K562 (cell line): Measurements from ENCODE around the gene GALR3. TPM values are rescaled to one million over a fixed set of nuclear protein-coding genes. Genes with fewer than 3 reads are reported as not detected.
"Not testable (repeated sequence)": the region's sequence is repeated elsewhere in the genome, so short reads cannot be mapped to it uniquely, and the experiment has no call there.

Experiments
- ATAC-seq: fragments of 200-7000 bp; cut with Tn5 transposase; 3 replicates; pipeline ENCODE4 v1.9.1; 2020; ENCODE audit warnings: moderate library complexity
- BruUV-seq: library from RNA; stranded (reverse); fragments of 400-500 nt; replicated peaks from 2 replicates; lab custom pipeline; 2021; lab: Mats Ljungman, UMichigan
- CTCF ChIA-PET: fragments of 300-600 bp; formaldehyde crosslinking; extraction: SDS; loops from one replicate; lab custom pipeline; 2021; ENCODE audit warnings: low intra/inter-chr PET ratio; lab: Yijun Ruan, JAX
- POLR2A ChIA-PET: fragments of 300-600, 350-650 bp; sonication (Branson Sonifier 250); formaldehyde crosslinking; extraction: SDS; loops from one replicate; lab custom pipeline; 2021; ENCODE audit warnings: antibody characterized with exemption, inconsistent platforms; lab: Yijun Ruan, JAX
- DNase-seq, 4 experiments: peaks; one replicate each; pipeline versions ENCODE4 v3.0.0 to v3.0.0-alpha.2; 2011 to 2018; ENCODE audit warnings: low spot score in 3 of 4, mixed read lengths in 3 of 4; ENCODE audit errors: extremely low read depth in 1 of 4
- FAIRE-seq: peaks from 2 replicates; lab custom pipeline; 2011; peaks lifted over from hg19 to GRCh38; lab: Jason Lieb, UNC
- H2AFZ ChIP-seq: 2 replicates; pipeline ENCODE4 v1.6.0; 2011; ENCODE audit warnings: low read depth, low read length, control low read depth, inconsistent platforms
- H3K27ac ChIP-seq: fragments of 200-600 bp; 3 replicates; pipeline ENCODE4 v1.8.0; 2011; ENCODE audit warnings: low read depth, mild to moderate bottlenecking, control low read depth, inconsistent platforms, low read length, moderate library complexity, mixed read lengths; ENCODE audit errors: extremely low read depth
- H3K27me3 ChIP-seq, 2 experiments: fragments of 300-600 bp in 1 of 2; 2 replicates in 1 of 2; 3 replicates in 1 of 2; pipeline versions ENCODE4 v1.6.0 to v1.8.0; 2011; ENCODE audit warnings: inconsistent platforms in 2 of 2, low read length in 2 of 2, mild to moderate bottlenecking in 1 of 2, mixed read lengths in 1 of 2, moderate library complexity in 1 of 2; ENCODE audit not compliant: control insufficient read depth in 2 of 2, insufficient read depth in 2 of 2
- H3K36me3 ChIP-seq: fragments of 300-600 bp; 3 replicates; pipeline ENCODE4 v1.8.0; 2011; ENCODE audit warnings: mild to moderate bottlenecking, low read length, inconsistent platforms; ENCODE audit not compliant: control insufficient read depth, insufficient read depth
- H3K4me1 ChIP-seq, 2 experiments: fragments of 200-600 bp in 1 of 2; replicated peaks in 1 of 2; 2 replicates in 1 of 2; 3 replicates in 1 of 2; pipeline versions ENCODE4 v1.5.1 to v1.8.0; 2011; ENCODE audit warnings: inconsistent platforms in 2 of 2, low read length in 2 of 2, mild to moderate bottlenecking in 1 of 2, mixed read lengths in 1 of 2, moderate library complexity in 1 of 2; ENCODE audit not compliant: control insufficient read depth in 2 of 2, insufficient read depth in 2 of 2
- H3K4me2 ChIP-seq: 2 replicates; pipeline ENCODE4 v1.6.1; 2011; ENCODE audit warnings: low read length, control low read depth, inconsistent platforms, mixed read lengths; ENCODE audit not compliant: insufficient read depth
- H3K4me3 ChIP-seq: fragments of 200-600 bp; sonication (generic), shearing (Covaris generic); 2 replicates; pipeline ENCODE4 v1.5.1; 2016; ENCODE audit warnings: control low read depth, inconsistent platforms
- H3K79me2 ChIP-seq: fragments of 200-600 bp; 3 replicates; pipeline ENCODE4 v1.8.0; 2011; ENCODE audit warnings: low read length, inconsistent platforms; ENCODE audit not compliant: control insufficient read depth, insufficient read depth
- H3K9ac ChIP-seq, 2 experiments: 2 replicates each; pipeline versions ENCODE4 v1.6.0 to v1.6.1; 2011; ENCODE audit warnings: low read depth in 2 of 2, low read length in 2 of 2, control low read depth in 1 of 2, inconsistent platforms in 1 of 2, mild to moderate bottlenecking in 1 of 2, mixed read lengths in 1 of 2; ENCODE audit not compliant: insufficient read depth in 1 of 2
- H3K9me1 ChIP-seq: one replicate; pipeline ENCODE4 v1.6.0; 2011; ENCODE audit warnings: inconsistent platforms, mild to moderate bottlenecking, low read length, moderate library complexity; ENCODE audit not compliant: control insufficient read depth, insufficient read depth
- H3K9me3 ChIP-seq: replicated peaks from 2 replicates; pipeline ENCODE4 v1.5.1; 2011; ENCODE audit warnings: low read depth, low read length, inconsistent platforms; ENCODE audit not compliant: control insufficient read depth, insufficient read depth
- H4K20me1 ChIP-seq: replicated peaks from 2 replicates; pipeline ENCODE4 v1.6.1; 2011; ENCODE audit warnings: low read length, inconsistent platforms, mixed read lengths; ENCODE audit not compliant: control insufficient read depth, insufficient read depth
- CBFA2T3 ChIP-seq: fragments of 450-650 bp; IDR thresholded peaks from 2 replicates; pipeline ENCODE4 v1.6.1; 2017
- HNRNPL ChIP-seq: fragments of 200-400 bp; formaldehyde crosslinking; IDR thresholded peaks from 2 replicates; pipeline ENCODE4 v1.6.1; 2017; ENCODE audit warnings: low read depth, mild to moderate bottlenecking, low read length
- IFI16 ChIP-seq: fragments of 250-450 bp; sonication (Bioruptor Pico); IDR thresholded peaks from 2 replicates; pipeline ENCODE4 v2.1.2; 2022; ENCODE audit warnings: mild to moderate bottlenecking, inconsistent platforms
- MAFK ChIP-seq: IDR thresholded peaks from 2 replicates; pipeline ENCODE4 v1.6.1; 2011; ENCODE audit warnings: low read length, improper control_type of control experiment
- PTRF ChIP-seq: fragments of 450-650 bp; IDR thresholded peaks from 2 replicates; pipeline ENCODE4 v1.6.1; 2016; ENCODE audit warnings: mild to moderate bottlenecking, missing genetic modification characterization, missing compliant biosample characterization
- RBBP5 ChIP-seq: fragments of 200-600 bp; sonication (generic); IDR thresholded peaks from 2 replicates; pipeline ENCODE4 v1.6.1; 2012; ENCODE audit warnings: borderline replicate concordance, mild to moderate bottlenecking, low read length, control low read depth, inconsistent platforms; ENCODE audit not compliant: insufficient read depth, poor library complexity, severe bottlenecking
- RBM34 ChIP-seq: fragments of 200-400 bp; formaldehyde crosslinking; IDR thresholded peaks from 2 replicates; pipeline ENCODE4 v1.6.1; 2018; ENCODE audit warnings: low read length, borderline replicate concordance; ENCODE audit not compliant: insufficient read depth
- SP1 ChIP-seq: sonication (generic); formaldehyde crosslinking; IDR thresholded peaks from 2 replicates; pipeline ENCODE4 v1.8.1; 2022; ENCODE audit warnings: mild to moderate bottlenecking, missing genetic modification reagents
- TAL1 ChIP-seq: fragments of 450-650 bp; IDR thresholded peaks from 2 replicates; pipeline ENCODE4 v1.6.1; 2016; ENCODE audit warnings: mild to moderate bottlenecking
- ZNF174 ChIP-seq: fragments of 250-450 bp; sonication (Bioruptor Pico); IDR thresholded peaks from 2 replicates; pipeline ENCODE4 v1.4.0; 2020; ENCODE audit warnings: mild to moderate bottlenecking
- ZNF239 ChIP-seq: fragments of 250-450 bp; sonication (Bioruptor Pico); IDR thresholded peaks from 2 replicates; pipeline ENCODE4 v1.4.0; 2020; ENCODE audit warnings: mild to moderate bottlenecking
- ZNF583 ChIP-seq: fragments of 250-450 bp; sonication (Bioruptor Pico); IDR thresholded peaks from 2 replicates; pipeline ENCODE4 v1.4.0; 2020
- ZNF707 ChIP-seq: fragments of 250-450 bp; sonication (Bioruptor Pico); conservative IDR thresholded peaks from 2 replicates; pipeline ENCODE4 v1.8.0; 2022; ENCODE audit warnings: inconsistent platforms, mild to moderate bottlenecking, moderate library complexity
- WGBS: fragments of 100-300 bp; shearing (Covaris generic); methylation state at CpG from one replicate; pipeline ENCODE4 v1.1.6; 2016; ENCODE audit warnings: low coverage, mixed read lengths; ENCODE audit not compliant: insufficient coverage; ENCODE audit errors: missing lambda C conversion rate; 5-methylcytosine and 5-hydroxymethylcytosine counted together
- in situ Hi-C: fragments of 300-500 bp; cut with MboI; formaldehyde crosslinking; loops from 4 replicates; pipeline ENCODE4 v1.15.0; 2018; ENCODE audit warnings: inconsistent platforms, mixed read lengths
- intact Hi-C: fragments of 100-400 bp; cut with micrococcal nuclease; formaldehyde crosslinking; loops from 2 replicates; pipeline ENCODE4 v1.14.2; 2022
- polyA plus RNA-seq, 8 experiments: library from polyadenylated mRNA; depleted of rRNA in 4 of 8; stranded (reverse) in 5 of 8; unstranded in 3 of 8; fragments of >200 nt; fragmentation: Nextera tagmentation in 2 of 8; fragmentation: Illumina TruSeq in 1 of 8; extraction: Ambion mirVana in 2 of 8; extraction: Trizol in 1 of 8; gene quantifications; 2 replicates each; pipeline versions ENCODE4 v1.2.1 to v1.2.3, GENCODE V29; 2011 to 2014; ENCODE audit warnings: inconsistent platforms in 1 of 8, missing spikeins in 1 of 8
- total RNA-seq, 7 experiments: library from RNA; depleted of rRNA in 6 of 7; stranded (reverse); fragments of >200 nt in 6 of 7; fragmentation: Illumina TruSeq in 2 of 7; extraction: Trizol in 2 of 7; gene quantifications; 2 replicates each; pipeline versions ENCODE4 v1.2.1 to v1.2.3, GENCODE V29; 2011 to 2021; ENCODE audit warnings: low replicate concordance in 1 of 7
- TF ChIP-seq, protein P1 (sequence below): sonication (generic); formaldehyde crosslinking; IDR thresholded peaks from 2 replicates; pipeline ENCODE4 v1.9.0; 2022; ENCODE audit warnings: mild to moderate bottlenecking, missing genetic modification reagents
- TF ChIP-seq, protein P2 (sequence below): sonication (generic); formaldehyde crosslinking; IDR thresholded peaks from 2 replicates; pipeline ENCODE4 v1.8.1; 2023; ENCODE audit warnings: mild to moderate bottlenecking, missing genetic modification reagents, moderate library complexity

Gene GALR3
- total and polyA plus RNA-seq, 9 of the 15 experiments (the other 6 are each of a cell fraction or from before 2014, with no cell fraction given): 0.13 TPM; not detected in 8

DNA sequence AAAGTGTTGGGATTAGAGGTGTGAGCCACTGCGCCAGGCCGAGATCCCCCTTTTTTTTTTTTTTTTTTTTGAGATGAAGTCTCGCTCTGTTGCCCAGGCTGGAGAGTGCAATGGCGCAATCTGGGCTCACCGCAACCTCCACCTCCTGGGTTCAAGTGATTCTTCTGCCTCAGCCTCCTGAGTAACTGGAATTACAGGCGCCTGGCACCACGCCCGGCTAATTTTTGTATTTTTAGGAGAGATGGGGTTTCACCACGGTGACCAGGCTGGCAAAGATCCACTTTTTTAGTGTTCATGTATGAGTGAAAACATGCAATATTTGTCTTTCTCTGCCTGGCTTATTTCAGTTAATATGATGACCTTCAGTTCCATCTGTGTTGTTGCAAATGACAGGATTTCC lies 23.2 kb upstream of the GALR3 start:
- POLR2A ChIA-PET, H3K9me3 ChIP-seq, H3K36me3 ChIP-seq, ATAC-seq, CTCF ChIA-PET, in situ Hi-C loops, DNase-seq, H3K79me2 ChIP-seq, H3K9ac ChIP-seq, H4K20me1 ChIP-seq, H3K27me3 ChIP-seq, H3K4me2 ChIP-seq, H3K27ac ChIP-seq, FAIRE-seq, BruUV-seq, H3K9me1 ChIP-seq, H3K4me3 ChIP-seq, intact Hi-C loops, H2AFZ ChIP-seq: not testable (repeated sequence)
- H3K4me1 ChIP-seq: peaks cover 14 to 38% of the 10 kb centered on the region in 2 experiments
- WGBS: 91% methylated on average over 4 of the region's 9 CpGs

DNA sequence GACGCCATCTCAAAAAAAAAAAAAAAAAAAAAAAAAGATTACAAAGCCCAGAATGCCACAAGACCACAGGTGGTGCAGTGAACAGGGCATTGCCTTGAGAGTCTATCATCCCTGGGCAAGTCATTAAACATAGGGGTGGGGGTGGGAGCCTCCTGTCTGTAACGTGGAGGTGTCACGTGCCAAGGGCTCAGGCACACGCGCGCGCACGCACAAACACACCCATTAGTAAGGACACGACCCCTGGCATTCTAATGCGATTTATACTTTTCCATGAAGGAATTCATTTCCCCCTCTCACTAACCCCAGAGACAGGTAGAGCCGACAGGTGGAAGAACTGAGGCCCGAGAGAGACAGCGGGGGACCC lies 21.3 kb upstream of the GALR3 start:
- H3K79me2 ChIP-seq: no peaks in the 10 kb centered on the region
- ChIA-PET POLR2A (interaction anchor here (0.6 kb wide), 2 partner anchors 185 to 251 kb away, joined by 3 to 4 read pairs; no protein-coding TSS in a partner anchor), CTCF (interaction anchor here (0.8 kb wide), 1 partner anchor 559 kb away, joined by 3 read pairs; no protein-coding TSS in a partner anchor)
- no peaks in the 10 kb centered on the region for H3K9me1 ChIP-seq
- H3K4me2 ChIP-seq: peak overlapping the region; percentile 73
- peak overlapping the region; percentile 83 for H3K27ac ChIP-seq
- no peaks in the 10 kb centered on the region for H3K36me3 ChIP-seq
- no peaks in the 10 kb centered on the region for H3K27me3 ChIP-seq
- H3K4me1 ChIP-seq: peaks cover 27 to 47% of the 10 kb centered on the region in 2 experiments
- peak in 1 of 4 experiments; percentile 22 for DNase-seq
- peak overlapping the region; percentile 91 for H2AFZ ChIP-seq
- in situ Hi-C loops: no loop called here
- no peak for FAIRE-seq
- H4K20me1 ChIP-seq: no peaks in the 10 kb centered on the region
- H3K4me3 ChIP-seq: peak overlapping the region; percentile 42
- no peaks in the 10 kb centered on the region for H3K9me3 ChIP-seq
- peak overlapping the region; percentile 80 to 91; a peak in 3 of 4 replicates for H3K9ac ChIP-seq
- intact Hi-C loops: loop anchor here (2.0 kb wide), 1 partner anchor 47 kb away; the partner anchor contains the start of gene EIF3L
- WGBS: 5% methylated on average over 11 of the region's 13 CpGs
- BruUV-seq: no TSS peak
- no peak; the same call in 1 of the 3 replicates for ATAC-seq
- TF ChIP-seq RBM34: no peak
- TF ChIP-seq MAFK: no peak
- TF ChIP-seq, protein P1, sequence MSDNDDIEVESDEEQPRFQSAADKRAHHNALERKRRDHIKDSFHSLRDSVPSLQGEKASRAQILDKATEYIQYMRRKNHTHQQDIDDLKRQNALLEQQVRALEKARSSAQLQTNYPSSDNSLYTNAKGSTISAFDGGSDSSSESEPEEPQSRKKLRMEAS (CRISPR knock-in tag): peak; percentile 47
- TF ChIP-seq HNRNPL: no peak
- no peak for TF ChIP-seq TAL1
- TF ChIP-seq, protein P2, sequence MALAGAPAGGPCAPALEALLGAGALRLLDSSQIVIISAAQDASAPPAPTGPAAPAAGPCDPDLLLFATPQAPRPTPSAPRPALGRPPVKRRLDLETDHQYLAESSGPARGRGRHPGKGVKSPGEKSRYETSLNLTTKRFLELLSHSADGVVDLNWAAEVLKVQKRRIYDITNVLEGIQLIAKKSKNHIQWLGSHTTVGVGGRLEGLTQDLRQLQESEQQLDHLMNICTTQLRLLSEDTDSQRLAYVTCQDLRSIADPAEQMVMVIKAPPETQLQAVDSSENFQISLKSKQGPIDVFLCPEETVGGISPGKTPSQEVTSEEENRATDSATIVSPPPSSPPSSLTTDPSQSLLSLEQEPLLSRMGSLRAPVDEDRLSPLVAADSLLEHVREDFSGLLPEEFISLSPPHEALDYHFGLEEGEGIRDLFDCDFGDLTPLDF (CRISPR knock-in tag): no peak
- TF ChIP-seq ZNF583 (CRISPR knock-in tag): no peak
- TF ChIP-seq PTRF (tag): no peak
- no peak for TF ChIP-seq CBFA2T3
- 0 out of 2 replicates have a peak, but pooled peaks have one; percentile 2 for TF ChIP-seq SP1 (CRISPR knock-in tag)
- no peak for TF ChIP-seq ZNF707 (CRISPR knock-in tag)
- TF ChIP-seq IFI16 (CRISPR knock-in tag): no peak
- no peak for TF ChIP-seq ZNF239 (CRISPR knock-in tag)
- no peak for TF ChIP-seq ZNF174
- no peak for TF ChIP-seq RBBP5
